ENCODE results near the gene CHRNA9. TPM values are rescaled to one million over a fixed set of nuclear protein-coding genes. Genes with fewer than 3 reads are reported as not detected.

CHRNA9 gene
- total RNA-seq, 1 experiment from 2014 or later: 1.2 TPM

DNA sequence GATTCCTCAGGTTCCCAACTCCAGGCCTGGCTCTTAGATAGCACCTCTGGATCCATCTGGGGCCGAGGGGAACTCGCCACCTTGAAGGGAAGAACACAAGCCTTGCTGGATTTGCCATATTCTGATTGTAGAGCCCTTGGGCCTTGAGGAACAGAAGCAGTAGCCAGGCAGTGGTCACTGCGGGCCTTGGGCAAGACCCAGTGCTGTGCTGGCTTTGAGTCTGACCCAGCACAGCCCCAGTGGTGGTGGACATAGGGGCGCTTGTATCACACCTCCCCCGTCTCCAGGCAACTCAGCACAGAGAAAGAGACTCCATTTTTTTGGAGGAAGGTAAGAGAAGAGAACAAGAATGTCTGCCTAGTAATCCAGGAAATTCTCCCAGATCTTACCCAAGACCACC is 45.5 kb downstream of the CHRNA9 start (continued):
- TF ChIP-seq, protein P1, sequence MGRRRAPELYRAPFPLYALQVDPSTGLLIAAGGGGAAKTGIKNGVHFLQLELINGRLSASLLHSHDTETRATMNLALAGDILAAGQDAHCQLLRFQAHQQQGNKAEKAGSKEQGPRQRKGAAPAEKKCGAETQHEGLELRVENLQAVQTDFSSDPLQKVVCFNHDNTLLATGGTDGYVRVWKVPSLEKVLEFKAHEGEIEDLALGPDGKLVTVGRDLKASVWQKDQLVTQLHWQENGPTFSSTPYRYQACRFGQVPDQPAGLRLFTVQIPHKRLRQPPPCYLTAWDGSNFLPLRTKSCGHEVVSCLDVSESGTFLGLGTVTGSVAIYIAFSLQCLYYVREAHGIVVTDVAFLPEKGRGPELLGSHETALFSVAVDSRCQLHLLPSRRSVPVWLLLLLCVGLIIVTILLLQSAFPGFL (CRISPR knock-in tag; IDR thresholded peaks at IDR 0.05; ENCODE audit: borderline replicate concordance): no peak
- TF ChIP-seq FOXK1 (CRISPR knock-in tag; IDR thresholded peaks at IDR 0.05): no peak
- no peak for TF ChIP-seq CREM (CRISPR knock-in tag; IDR thresholded peaks at IDR 0.05)
- no peak for TF ChIP-seq NR1H2 (CRISPR knock-in tag; IDR thresholded peaks at IDR 0.05)
- TF ChIP-seq ZNF512 (CRISPR knock-in tag; IDR thresholded peaks at IDR 0.05; ENCODE audit: borderline replicate concordance): no peak
- TF ChIP-seq, protein P2, sequence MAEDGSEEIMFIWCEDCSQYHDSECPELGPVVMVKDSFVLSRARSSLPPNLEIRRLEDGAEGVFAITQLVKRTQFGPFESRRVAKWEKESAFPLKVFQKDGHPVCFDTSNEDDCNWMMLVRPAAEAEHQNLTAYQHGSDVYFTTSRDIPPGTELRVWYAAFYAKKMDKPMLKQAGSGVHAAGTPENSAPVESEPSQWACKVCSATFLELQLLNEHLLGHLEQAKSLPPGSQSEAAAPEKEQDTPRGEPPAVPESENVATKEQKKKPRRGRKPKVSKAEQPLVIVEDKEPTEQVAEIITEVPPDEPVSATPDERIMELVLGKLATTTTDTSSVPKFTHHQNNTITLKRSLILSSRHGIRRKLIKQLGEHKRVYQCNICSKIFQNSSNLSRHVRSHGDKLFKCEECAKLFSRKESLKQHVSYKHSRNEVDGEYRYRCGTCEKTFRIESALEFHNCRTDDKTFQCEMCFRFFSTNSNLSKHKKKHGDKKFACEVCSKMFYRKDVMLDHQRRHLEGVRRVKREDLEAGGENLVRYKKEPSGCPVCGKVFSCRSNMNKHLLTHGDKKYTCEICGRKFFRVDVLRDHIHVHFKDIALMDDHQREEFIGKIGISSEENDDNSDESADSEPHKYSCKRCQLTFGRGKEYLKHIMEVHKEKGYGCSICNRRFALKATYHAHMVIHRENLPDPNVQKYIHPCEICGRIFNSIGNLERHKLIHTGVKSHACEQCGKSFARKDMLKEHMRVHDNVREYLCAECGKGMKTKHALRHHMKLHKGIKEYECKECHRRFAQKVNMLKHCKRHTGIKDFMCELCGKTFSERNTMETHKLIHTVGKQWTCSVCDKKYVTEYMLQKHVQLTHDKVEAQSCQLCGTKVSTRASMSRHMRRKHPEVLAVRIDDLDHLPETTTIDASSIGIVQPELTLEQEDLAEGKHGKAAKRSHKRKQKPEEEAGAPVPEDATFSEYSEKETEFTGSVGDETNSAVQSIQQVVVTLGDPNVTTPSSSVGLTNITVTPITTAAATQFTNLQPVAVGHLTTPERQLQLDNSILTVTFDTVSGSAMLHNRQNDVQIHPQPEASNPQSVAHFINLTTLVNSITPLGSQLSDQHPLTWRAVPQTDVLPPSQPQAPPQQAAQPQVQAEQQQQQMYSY (CRISPR knock-in tag; IDR thresholded peaks at IDR 0.05): no peak

DNA sequence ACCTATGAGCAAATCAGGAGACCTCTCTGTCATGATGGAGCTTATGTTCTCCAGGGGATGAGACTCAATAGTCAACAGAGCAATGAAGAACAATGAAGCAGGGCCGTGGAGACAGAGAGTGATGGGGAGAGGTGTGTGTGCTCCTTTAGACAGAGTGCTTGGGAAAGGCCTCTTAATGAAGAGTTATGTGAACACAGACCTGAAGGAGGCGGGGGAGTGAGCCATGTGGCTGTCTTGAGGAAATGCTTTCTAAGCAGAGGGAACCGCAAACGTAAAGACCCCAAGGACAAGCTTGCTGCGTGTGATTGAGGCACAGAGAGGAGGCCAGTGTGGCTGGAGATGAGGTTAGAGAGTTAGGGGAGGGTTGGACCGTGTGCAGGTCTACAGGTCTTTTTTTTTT is 53.1 kb downstream of the CHRNA9 start:
- no peak overlapping the region for H3K4me3 Mint-ChIP-seq
- no peaks in the 10 kb centered on the region for H3K27me3 Mint-ChIP-seq (ENCODE audit: low read depth)
- peaks cover 10% of the 10 kb centered on the region for H3K4me1 Mint-ChIP-seq
- no peaks in the 10 kb centered on the region for H3K36me3 Mint-ChIP-seq
- H3K27ac Mint-ChIP-seq: no peak overlapping the region
- peak; percentile 92 for ATAC-seq
- H3K9me3 Mint-ChIP-seq: no peaks in the 10 kb centered on the region
- TF ChIP-seq NR1H2 (CRISPR knock-in tag; IDR thresholded peaks at IDR 0.05): no peak
- TF ChIP-seq ESRRA (CRISPR knock-in tag; IDR thresholded peaks at IDR 0.05; ENCODE audit: borderline replicate concordance): no peak
- no peak for TF ChIP-seq KAT7 (CRISPR knock-in tag; IDR thresholded peaks at IDR 0.05; ENCODE audit: borderline replicate concordance)
- no peak for TF ChIP-seq ZNF219 (CRISPR knock-in tag; IDR thresholded peaks at IDR 0.05; ENCODE audit: borderline replicate concordance)
- TF ChIP-seq, protein P3, sequence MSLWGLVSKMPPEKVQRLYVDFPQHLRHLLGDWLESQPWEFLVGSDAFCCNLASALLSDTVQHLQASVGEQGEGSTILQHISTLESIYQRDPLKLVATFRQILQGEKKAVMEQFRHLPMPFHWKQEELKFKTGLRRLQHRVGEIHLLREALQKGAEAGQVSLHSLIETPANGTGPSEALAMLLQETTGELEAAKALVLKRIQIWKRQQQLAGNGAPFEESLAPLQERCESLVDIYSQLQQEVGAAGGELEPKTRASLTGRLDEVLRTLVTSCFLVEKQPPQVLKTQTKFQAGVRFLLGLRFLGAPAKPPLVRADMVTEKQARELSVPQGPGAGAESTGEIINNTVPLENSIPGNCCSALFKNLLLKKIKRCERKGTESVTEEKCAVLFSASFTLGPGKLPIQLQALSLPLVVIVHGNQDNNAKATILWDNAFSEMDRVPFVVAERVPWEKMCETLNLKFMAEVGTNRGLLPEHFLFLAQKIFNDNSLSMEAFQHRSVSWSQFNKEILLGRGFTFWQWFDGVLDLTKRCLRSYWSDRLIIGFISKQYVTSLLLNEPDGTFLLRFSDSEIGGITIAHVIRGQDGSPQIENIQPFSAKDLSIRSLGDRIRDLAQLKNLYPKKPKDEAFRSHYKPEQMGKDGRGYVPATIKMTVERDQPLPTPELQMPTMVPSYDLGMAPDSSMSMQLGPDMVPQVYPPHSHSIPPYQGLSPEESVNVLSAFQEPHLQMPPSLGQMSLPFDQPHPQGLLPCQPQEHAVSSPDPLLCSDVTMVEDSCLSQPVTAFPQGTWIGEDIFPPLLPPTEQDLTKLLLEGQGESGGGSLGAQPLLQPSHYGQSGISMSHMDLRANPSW (CRISPR knock-in tag; conservative IDR thresholded peaks at IDR 0.05; ENCODE audit: low read depth): no peak
- TF ChIP-seq, protein P1 (CRISPR knock-in tag; IDR thresholded peaks at IDR 0.05; ENCODE audit: borderline replicate concordance): no peak
- no peak for TF ChIP-seq MYBL2 (CRISPR knock-in tag; IDR thresholded peaks at IDR 0.05)
- no peak for TF ChIP-seq MAX (CRISPR knock-in tag; IDR thresholded peaks at IDR 0.05)
- ChIA-PET POLR2A (no interaction called here), CTCF (interaction anchor here (0.5 to 1.3 kb wide), 3 partner anchors 63 to 346 kb away, joined by 3 read pairs; no protein-coding TSS in a partner anchor)
- peak; percentile 22 for DNase-seq (ENCODE audit: low spot score)

Measured in WTC11 (cell line).